ENCODE data around the gene PRDM15.

The PRDM15 gene, protein sequence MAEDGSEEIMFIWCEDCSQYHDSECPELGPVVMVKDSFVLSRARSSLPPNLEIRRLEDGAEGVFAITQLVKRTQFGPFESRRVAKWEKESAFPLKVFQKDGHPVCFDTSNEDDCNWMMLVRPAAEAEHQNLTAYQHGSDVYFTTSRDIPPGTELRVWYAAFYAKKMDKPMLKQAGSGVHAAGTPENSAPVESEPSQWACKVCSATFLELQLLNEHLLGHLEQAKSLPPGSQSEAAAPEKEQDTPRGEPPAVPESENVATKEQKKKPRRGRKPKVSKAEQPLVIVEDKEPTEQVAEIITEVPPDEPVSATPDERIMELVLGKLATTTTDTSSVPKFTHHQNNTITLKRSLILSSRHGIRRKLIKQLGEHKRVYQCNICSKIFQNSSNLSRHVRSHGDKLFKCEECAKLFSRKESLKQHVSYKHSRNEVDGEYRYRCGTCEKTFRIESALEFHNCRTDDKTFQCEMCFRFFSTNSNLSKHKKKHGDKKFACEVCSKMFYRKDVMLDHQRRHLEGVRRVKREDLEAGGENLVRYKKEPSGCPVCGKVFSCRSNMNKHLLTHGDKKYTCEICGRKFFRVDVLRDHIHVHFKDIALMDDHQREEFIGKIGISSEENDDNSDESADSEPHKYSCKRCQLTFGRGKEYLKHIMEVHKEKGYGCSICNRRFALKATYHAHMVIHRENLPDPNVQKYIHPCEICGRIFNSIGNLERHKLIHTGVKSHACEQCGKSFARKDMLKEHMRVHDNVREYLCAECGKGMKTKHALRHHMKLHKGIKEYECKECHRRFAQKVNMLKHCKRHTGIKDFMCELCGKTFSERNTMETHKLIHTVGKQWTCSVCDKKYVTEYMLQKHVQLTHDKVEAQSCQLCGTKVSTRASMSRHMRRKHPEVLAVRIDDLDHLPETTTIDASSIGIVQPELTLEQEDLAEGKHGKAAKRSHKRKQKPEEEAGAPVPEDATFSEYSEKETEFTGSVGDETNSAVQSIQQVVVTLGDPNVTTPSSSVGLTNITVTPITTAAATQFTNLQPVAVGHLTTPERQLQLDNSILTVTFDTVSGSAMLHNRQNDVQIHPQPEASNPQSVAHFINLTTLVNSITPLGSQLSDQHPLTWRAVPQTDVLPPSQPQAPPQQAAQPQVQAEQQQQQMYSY

DNA sequence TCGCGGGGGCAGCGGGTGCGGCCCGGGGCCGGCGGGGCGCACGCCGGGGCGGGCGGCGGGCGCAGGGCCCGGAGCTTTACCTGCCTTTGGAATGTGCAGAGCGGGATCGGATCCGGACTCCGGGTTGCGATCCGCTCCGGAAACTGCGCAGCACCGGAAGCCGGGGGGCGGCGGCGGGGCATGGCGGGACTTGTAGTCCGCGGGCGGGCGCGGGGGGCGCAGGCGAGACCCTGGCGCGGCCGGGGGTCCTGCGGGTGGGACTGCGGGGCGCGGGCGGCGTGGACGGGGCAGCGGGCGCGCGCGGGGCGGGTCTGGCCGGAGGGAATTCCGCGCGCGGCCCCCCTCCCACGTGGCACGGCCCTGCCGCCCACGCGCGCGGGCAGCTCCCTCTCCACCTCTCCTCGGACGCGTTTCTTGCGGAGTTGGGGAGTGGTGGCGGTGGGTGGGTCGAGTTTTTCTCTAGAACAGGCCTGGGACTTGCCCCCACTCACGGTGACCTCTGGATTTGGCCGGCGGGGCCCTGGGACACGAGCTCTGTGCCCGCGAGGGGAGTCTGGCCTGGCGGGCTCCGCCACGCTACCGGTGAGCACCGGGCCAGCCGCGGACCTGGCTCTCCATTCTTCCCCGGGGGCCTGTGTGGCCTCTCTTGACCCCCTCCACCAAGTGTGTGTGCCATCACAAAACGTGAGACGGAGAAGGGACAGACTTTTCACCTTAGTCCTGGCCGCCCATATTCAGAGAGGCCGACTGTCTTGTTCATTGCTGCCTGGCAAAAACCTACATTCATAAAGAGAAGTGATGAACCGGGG, at the start of gene PRDM15:
PRDM15 (minus strand) TSS at position 155 of the 809 bp plus-strand sequence. CDS start 18,981 bp downstream, outside the sequence.
- Mint-ChIP-seq H3K36me3 (ENCODE audit: low read depth) (peaks cover 4% of the 10 kb centered on the region), H3K4me1 (ENCODE audit: low read depth) (peaks cover 18% of the 10 kb centered on the region), H3K9me3 (no peaks in the 10 kb centered on the region), H3K27ac (peak within 1 kb of the TSS; percentile 98), H3K27me3 (ENCODE audit: low read depth) (no peaks in the 10 kb centered on the region), H3K4me3 (peak within 1 kb of the TSS; percentile 90)

DNA sequence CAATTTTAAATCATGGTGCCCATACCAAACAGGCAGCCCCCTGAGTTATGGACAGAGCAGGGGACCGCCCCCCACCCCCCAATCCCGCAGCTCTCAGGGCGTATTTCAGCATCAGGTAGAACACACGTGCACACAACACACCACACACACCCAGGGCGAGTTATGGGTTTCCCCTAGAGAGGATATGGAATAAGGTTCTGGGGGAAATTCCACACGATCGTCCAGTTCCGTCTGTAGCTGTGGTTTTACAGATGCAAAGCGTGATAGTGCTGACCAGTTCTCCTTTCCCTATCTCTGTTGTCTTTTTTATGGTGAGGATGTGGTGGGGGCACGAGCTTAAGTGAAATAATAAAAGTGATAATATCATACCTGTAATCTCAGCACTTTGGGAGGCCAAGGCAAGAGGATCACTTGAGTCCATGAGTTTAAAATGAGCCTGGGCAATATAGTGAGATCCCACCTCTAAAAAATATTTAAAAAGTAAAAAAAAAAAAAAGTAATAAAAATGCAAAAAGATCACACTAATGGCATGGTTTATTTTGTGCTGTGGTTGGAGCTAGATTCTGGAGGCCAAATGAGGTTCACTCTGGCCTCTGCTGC, 49.6 kb upstream of the PRDM15 start:
- no peak overlapping the region for H3K4me3 Mint-ChIP-seq
- peak overlapping the region; percentile 73 for H3K27ac Mint-ChIP-seq
- no peaks in the 10 kb centered on the region for H3K27me3 Mint-ChIP-seq (ENCODE audit: low read depth)
- H3K36me3 Mint-ChIP-seq (ENCODE audit: low read depth): no peaks in the 10 kb centered on the region
- H3K9me3 Mint-ChIP-seq: no peaks in the 10 kb centered on the region
- peaks cover 42% of the 10 kb centered on the region for H3K4me1 Mint-ChIP-seq (ENCODE audit: low read depth)

DNA sequence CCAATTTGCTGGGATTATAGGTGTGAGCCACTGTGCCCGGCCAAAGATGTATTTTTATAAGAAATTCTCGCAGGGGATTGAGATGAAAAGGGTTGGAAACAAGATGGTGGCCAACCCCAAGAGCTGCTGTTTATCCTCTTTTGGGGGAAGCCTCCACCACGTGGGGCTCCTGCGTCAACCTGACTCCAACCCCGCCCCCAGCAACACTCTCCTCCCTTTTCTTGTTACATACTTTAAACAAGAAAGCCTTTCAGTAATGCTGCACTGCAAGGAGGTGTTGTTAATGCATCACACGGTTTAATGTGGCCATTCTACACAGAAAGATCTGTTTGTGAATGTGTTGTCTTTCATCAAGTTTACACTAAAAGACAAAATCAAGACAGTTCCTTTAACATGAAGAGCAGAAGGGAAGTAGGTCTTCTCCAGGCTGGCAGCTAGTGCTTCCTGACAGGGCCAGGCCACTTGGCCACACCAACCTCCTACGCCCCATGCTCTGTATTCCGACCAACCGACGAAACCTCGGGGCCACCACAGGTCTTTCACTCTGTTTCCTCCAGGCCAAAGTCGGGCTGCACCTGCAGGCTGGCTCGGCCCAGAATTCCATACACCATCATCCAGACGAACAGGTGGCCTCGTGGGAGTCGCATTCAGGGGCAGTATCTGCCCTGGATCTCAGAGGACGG, 48.7 kb upstream of the PRDM15 start:
- H3K27ac Mint-ChIP-seq: peak overlapping the region; percentile 57
- H3K27me3 Mint-ChIP-seq (ENCODE audit: low read depth): no peaks in the 10 kb centered on the region
- H3K4me3 Mint-ChIP-seq: no peak overlapping the region
- no peaks in the 10 kb centered on the region for H3K36me3 Mint-ChIP-seq (ENCODE audit: low read depth)
- peaks cover 41% of the 10 kb centered on the region for H3K4me1 Mint-ChIP-seq (ENCODE audit: low read depth)
- H3K9me3 Mint-ChIP-seq: no peaks in the 10 kb centered on the region

DNA sequence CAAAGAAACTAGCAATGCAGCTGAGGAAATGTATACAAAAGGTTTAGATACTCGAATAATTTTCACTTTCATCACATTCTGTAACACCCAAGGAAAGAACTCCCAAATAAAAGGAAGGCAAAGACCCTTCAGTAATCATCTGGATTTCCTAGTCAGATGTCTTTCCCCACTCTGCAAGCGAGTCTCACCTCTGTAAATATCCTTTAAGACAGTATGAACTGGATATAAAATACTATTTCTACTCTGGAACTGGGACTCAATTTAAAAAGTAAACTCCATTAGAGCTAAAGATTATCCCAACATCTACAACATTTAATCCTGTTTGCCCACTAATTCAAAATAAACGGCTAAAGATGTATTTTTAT, 47.6 kb upstream of the PRDM15 start:
- H3K27me3 Mint-ChIP-seq (ENCODE audit: low read depth): no peaks in the 10 kb centered on the region
- H3K9me3 Mint-ChIP-seq: no peaks in the 10 kb centered on the region
- peaks cover 39% of the 10 kb centered on the region for H3K4me1 Mint-ChIP-seq (ENCODE audit: low read depth)
- no peaks in the 10 kb centered on the region for H3K36me3 Mint-ChIP-seq (ENCODE audit: low read depth)
- H3K4me3 Mint-ChIP-seq: peak overlapping the region; percentile 91
- peak overlapping the region; percentile 97 for H3K27ac Mint-ChIP-seq

DNA sequence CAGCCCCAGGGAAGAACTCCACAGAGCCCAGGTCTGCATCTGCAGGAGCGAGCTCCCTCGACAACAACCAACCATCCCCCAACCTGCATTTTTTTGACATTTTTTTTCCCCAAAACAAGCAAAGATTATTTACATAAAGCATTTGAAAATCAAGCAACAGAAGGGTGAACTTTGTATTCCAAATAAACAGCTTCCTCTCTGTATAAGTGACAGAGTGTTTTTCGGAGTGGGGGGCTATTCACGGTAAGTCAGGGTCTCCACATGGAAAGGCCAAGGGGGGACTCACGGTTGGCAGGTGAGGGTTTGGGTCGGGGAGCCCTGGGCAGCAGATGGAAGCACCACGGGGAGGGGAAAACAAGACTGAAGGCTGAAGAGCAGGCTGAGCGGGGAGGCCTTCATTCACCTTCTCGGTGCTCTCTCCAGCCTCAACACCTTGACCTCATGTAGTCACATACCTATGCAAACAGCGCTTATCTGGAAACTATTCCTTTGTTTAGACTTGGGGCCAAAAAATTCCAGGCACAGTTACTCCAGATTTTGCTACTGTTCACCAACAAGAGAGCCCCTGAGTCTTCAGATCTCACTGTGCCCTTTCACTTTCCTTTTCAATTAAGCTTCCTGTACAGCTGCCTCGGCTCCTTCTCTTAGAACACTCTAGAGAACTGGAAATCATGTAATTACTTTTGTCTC, 47.1 kb upstream of the PRDM15 start:
- Mint-ChIP-seq H3K4me3 (peak overlapping the region; percentile 91), H3K9me3 (no peaks in the 10 kb centered on the region), H3K27ac (peak overlapping the region; percentile 97), H3K36me3 (ENCODE audit: low read depth) (no peaks in the 10 kb centered on the region), H3K27me3 (ENCODE audit: low read depth) (no peaks in the 10 kb centered on the region), H3K4me1 (ENCODE audit: low read depth) (peaks cover 39% of the 10 kb centered on the region)

DNA sequence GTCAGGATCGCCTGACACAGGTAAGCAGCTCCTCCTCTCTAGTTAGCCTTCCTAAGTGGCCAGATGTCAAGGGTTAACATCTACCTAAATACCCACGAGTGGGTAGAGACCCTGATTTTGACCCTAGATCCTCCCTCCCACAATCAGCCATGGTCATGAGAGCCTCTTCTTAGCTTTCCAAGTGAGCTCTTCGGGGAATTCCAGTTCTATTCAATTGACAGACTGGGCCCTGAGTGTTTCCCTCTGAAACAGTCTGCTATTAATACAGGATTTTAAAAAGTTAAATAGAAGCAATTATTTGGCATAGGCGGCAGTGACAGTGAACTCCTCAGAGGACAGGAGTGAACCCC, 46.6 kb upstream of the PRDM15 start:
- H3K4me1 Mint-ChIP-seq (ENCODE audit: low read depth): peaks cover 37% of the 10 kb centered on the region
- no peaks in the 10 kb centered on the region for H3K9me3 Mint-ChIP-seq
- peak overlapping the region; percentile 91 for H3K4me3 Mint-ChIP-seq
- no peaks in the 10 kb centered on the region for H3K36me3 Mint-ChIP-seq (ENCODE audit: low read depth)
- peaks cover 1% of the 10 kb centered on the region for H3K27me3 Mint-ChIP-seq (ENCODE audit: low read depth)
- H3K27ac Mint-ChIP-seq: peak overlapping the region; percentile 97

DNA sequence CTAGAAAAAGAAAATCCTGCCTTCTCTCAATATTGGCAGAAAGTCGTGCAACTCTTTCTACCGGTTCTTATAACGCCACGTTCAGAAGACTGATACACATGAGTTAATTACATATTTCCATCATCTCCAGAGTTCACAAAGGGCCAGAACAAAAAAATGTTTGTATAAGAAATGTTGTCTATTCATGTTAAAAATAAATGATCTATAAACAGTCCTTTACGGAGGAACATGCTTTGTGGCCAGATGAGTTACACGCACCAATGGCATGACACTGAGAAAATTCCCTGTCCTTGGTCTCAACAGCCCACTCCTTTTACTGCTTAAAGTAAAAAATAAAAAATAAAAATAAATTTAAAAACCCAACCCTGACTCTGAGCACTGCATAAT, 45.2 kb upstream of the PRDM15 start:
- Mint-ChIP-seq H3K4me3 (no peak overlapping the region), H3K9me3 (no peaks in the 10 kb centered on the region), H3K36me3 (ENCODE audit: low read depth) (no peaks in the 10 kb centered on the region), H3K4me1 (ENCODE audit: low read depth) (peaks cover 33% of the 10 kb centered on the region), H3K27ac (no peak overlapping the region), H3K27me3 (ENCODE audit: low read depth) (peaks cover 4% of the 10 kb centered on the region)

DNA sequence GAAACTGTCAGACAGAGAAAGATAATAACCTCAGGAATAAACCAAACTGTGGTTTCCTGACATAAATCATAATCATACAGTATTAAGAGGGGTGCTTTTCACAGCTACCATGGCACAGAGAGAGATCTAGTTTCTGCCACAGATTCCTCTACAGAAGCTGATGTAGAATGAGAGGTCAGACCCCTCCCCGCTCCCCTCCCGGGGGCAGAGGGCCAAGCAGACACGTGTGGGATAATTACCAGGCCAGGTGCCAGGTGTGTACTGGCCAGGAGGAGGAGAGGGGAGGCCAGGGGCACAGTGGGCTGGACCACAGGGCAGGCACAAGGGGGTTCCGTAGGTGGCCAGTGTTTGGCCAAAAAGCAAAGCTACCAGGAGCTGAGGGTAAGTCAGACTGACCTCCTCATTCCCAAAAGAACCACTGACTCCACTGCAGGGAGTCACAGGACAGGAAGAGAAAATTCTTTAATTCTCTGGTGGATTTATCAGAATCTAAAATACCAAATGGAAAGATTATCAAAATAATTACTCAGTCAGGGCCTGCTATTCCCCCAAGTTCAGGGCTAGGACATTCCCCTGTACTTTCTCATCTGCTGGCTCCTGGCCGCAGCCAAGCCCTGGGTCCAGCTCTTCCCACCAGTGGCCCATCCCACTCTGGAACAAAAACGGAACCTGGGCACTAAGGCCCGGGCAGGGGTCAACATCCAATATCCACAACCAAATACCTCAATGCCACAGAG, 44.7 kb upstream of the PRDM15 start:
- Mint-ChIP-seq H3K27me3 (ENCODE audit: low read depth) (peaks cover 4% of the 10 kb centered on the region), H3K36me3 (ENCODE audit: low read depth) (no peaks in the 10 kb centered on the region), H3K4me1 (ENCODE audit: low read depth) (peaks cover 30% of the 10 kb centered on the region), H3K27ac (peak overlapping the region; percentile 34), H3K4me3 (peak overlapping the region; percentile 33), H3K9me3 (no peaks in the 10 kb centered on the region)

DNA sequence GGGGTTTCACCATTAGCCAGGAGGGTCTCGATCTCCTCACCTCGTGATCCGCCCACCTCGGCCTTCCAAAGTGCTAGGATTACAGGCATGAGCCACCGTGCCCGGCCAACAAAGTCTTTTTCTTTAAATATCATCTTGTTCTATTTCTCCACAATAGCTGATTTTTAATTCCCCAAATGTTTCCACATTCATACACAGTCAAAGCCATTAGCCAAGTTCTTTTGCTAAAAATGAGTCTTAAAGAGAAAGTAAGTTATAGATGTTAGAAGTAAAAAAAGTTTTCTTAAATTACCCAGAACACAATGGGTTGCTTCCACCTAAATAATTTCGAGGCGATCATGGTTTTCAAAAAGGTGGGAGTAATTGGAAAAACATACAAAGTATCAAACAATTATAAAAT, 44.0 kb upstream of the PRDM15 start:
- Mint-ChIP-seq H3K36me3 (ENCODE audit: low read depth) (no peaks in the 10 kb centered on the region), H3K4me3 (no peak overlapping the region), H3K4me1 (ENCODE audit: low read depth) (peaks cover 24% of the 10 kb centered on the region), H3K27ac (no peak overlapping the region), H3K9me3 (no peaks in the 10 kb centered on the region), H3K27me3 (ENCODE audit: low read depth) (peaks cover 4% of the 10 kb centered on the region)

DNA sequence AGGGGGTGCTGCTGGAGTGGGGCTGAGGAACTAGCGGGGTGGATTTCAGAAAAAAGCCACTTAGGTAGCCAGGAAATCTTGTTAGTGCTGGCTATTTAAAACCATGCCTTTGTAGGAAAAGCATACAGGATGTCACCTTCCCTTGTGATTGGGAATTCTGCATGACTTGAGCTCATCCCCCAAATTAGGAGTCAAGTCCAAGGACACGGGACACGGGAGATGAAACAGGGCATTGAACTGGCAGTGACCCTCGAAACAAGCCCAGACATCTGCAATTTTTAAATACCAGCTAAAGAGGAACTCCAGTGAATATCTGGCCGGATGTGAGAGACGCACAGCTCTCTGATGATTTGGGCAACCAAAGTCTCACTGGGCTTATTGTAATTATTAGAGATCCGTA, 41.9 kb upstream of the PRDM15 start:
- Mint-ChIP-seq H3K27me3 (ENCODE audit: low read depth) (peaks cover 4% of the 10 kb centered on the region), H3K4me1 (ENCODE audit: low read depth) (peaks cover 15% of the 10 kb centered on the region), H3K27ac (no peak overlapping the region), H3K9me3 (no peaks in the 10 kb centered on the region), H3K36me3 (ENCODE audit: low read depth) (no peaks in the 10 kb centered on the region), H3K4me3 (no peak overlapping the region)

DNA sequence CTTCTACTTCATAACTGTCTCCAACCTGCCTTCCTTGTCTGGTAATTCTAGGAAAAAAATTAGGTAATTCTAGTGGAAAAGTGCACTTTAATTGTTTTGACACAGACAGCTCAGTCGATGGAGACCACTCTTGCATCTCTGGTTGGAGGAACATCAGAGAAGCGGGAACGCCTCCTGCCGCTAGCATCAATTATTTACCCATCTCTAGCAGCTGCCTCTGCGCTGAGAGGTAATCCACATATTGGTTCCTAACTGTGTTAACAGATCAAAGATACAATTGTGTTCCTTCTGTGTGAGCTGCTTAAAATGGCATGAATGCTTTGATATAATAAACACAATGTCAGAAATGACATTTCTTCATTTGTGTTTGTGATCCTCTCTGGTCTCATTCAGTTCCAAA, 41.3 kb upstream of the PRDM15 start:
- no peak overlapping the region for H3K27ac Mint-ChIP-seq
- H3K36me3 Mint-ChIP-seq (ENCODE audit: low read depth): no peaks in the 10 kb centered on the region
- no peak overlapping the region for H3K4me3 Mint-ChIP-seq
- H3K9me3 Mint-ChIP-seq: no peaks in the 10 kb centered on the region
- peaks cover 10% of the 10 kb centered on the region for H3K4me1 Mint-ChIP-seq (ENCODE audit: low read depth)
- peaks cover 4% of the 10 kb centered on the region for H3K27me3 Mint-ChIP-seq (ENCODE audit: low read depth)

DNA sequence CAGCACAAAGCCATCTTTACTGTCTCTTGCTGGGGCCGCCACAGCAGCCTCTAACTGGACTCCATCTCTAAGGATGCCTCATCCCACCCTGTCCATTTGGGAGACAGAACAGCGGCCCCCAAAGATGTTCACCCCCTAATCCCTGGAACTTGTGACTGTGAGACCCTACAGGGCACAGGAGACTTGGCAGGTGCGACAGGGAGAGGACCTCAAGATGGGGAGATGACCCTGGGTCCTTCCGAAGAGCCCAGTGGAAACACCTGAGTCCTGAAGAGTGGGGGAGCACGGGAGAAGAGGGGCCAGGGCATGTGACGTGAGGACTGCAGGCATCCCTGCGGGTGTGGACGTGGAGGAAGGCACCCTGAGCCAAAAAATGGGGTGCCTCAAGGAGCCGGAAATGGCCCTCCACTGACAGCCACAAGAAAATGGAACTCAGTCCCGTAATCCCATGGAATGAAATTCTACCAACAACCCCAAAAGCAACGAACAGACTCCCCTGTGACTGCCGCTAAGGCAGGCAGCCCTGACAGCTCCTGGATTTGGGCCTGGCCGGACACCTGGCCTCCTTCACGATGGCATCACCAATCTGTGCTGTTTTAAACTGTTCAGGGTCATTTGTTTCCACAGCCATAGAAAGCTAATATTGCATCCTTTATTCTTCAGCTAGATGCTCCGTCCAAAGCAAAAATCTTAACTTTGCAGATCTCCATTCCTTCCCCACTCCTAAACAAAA, 40.7 kb upstream of the PRDM15 start:
- Mint-ChIP-seq H3K9me3 (no peaks in the 10 kb centered on the region), H3K27ac (no peak overlapping the region), H3K4me3 (no peak overlapping the region), H3K4me1 (ENCODE audit: low read depth) (peaks cover 10% of the 10 kb centered on the region), H3K36me3 (ENCODE audit: low read depth) (no peaks in the 10 kb centered on the region), H3K27me3 (ENCODE audit: low read depth) (peaks cover 4% of the 10 kb centered on the region)

Measured in T-helper 1 cell treated with Interleukin-12 subunit alpha and Interleukin-12 subunit beta and Interleukin-4 antibody, amounts not matched to agents 30 μg/mL and 1 μg/mL, for 36 hours (primary cell).